Cerebellar nuclear complex (tissue), 1 donor: Measurements from ENCODE around the gene PITPNM1.
"Not testable (repeated sequence)": the region's sequence is repeated elsewhere in the genome, so short reads cannot be mapped to it uniquely, and the experiment has no call there.

Source experiments
- DNase-seq, 2 experiments: peaks; one replicate each; lab custom pipeline; 2025; lab: John Stamatoyannopoulos, UW

Gene PITPNM1

GRCh38 chr11:67466367-67466766 is 38.8 kb downstream of the PITPNM1 start:
- DNase-seq: no peak

- DNase-seq: not testable (repeated sequence)
Observed at GRCh38 chr11:67465530-67465929, 39.6 kb downstream of the PITPNM1 start.

GRCh38 chr11:67465189-67465510 is 40.0 kb downstream of the PITPNM1 start:
- no peak for DNase-seq

- peak in 1 of 2 experiments; percentile 61 for DNase-seq
Observed at GRCh38 chr11:67464411-67465188, 40.6 kb downstream of the PITPNM1 start.

GRCh38 chr11:67463680-67464410 is 41.3 kb downstream of the PITPNM1 start:
- DNase-seq: no peak

GRCh38 chr11:67463186-67463585 is 42.0 kb downstream of the PITPNM1 start:
- no peak for DNase-seq

- DNase-seq: no peak
Observed at GRCh38 chr11:67458266-67458665, 46.9 kb downstream of the PITPNM1 start.

- no peak for DNase-seq
Observed at GRCh38 chr11:67457453-67457852, 47.7 kb downstream of the PITPNM1 start.

- DNase-seq: no peak
Observed at GRCh38 chr11:67456068-67456705, 49.0 kb downstream of the PITPNM1 start.

- no peak for DNase-seq
Observed at GRCh38 chr11:67455054-67455453, 50.1 kb downstream of the PITPNM1 start, which contains the start of gene CABP4. Gene CABP4 (plus strand): TSS chr11:67455354. CDS start chr11:67455424, 70 bp downstream.

- no peak for DNase-seq
Observed at GRCh38 chr11:67453816-67454732, 51.1 kb downstream of the PITPNM1 start.

- DNase-seq: no peak
Observed at GRCh38 chr11:67452141-67452952, 52.8 kb downstream of the PITPNM1 start, which contains the start of gene GPR152. Gene GPR152 (minus strand): TSS chr11:67452729. CDS start chr11:67452724, 5 bp downstream.

- no peak for DNase-seq
Observed at GRCh38 chr11:67451658-67451976, 53.5 kb downstream of the PITPNM1 start.

- no peak for DNase-seq
Observed at GRCh38 chr11:67450796-67451657, 54.1 kb downstream of the PITPNM1 start.

- DNase-seq: no peak
Observed at GRCh38 chr11:67449116-67449844, 55.9 kb downstream of the PITPNM1 start.

- DNase-seq: no peak
Observed at GRCh38 chr11:67448220-67448609, 56.9 kb downstream of the PITPNM1 start.

GRCh38 chr11:67445515-67445914 is 59.6 kb downstream of the PITPNM1 start:
- no peak for DNase-seq

GRCh38 chr11:67442504-67443404 is 62.4 kb downstream of the PITPNM1 start:
- DNase-seq: no peak
